Endometrial microvascular endothelial cells (primary cell): Measurements from ENCODE around the gene SULT1A2. TPM values are rescaled to one million over a fixed set of nuclear protein-coding genes. Genes with fewer than 3 reads are reported as not detected.

Experiments
- total RNA-seq: library from RNA; depleted of rRNA; stranded (reverse); fragments of >200 nt; gene quantifications from one replicate; pipeline ENCODE4 v1.2.3, GENCODE V29; 2015; ENCODE audit errors: inconsistent ontology term

Gene SULT1A2
- total RNA-seq, 1 donor from 2014 or later: not detected

Other genes starting within 250 kb of the SULT1A2 start
- not detected for gene NPIPB6, start 233.5 kb downstream of the SULT1A2 start, total RNA-seq
- gene EIF3CL, start 193.2 kb downstream of the SULT1A2 start, total RNA-seq: 134 TPM
- gene NPIPB7, start 124.7 kb downstream of the SULT1A2 start, total RNA-seq: not detected
- 28.6 TPM for gene CLN3, start 105.0 kb downstream of the SULT1A2 start, total RNA-seq
- not detected for gene APOBR, start 102.4 kb downstream of the SULT1A2 start, total RNA-seq
- gene IL27, start 90.2 kb downstream of the SULT1A2 start, total RNA-seq: not detected
- gene NUPR1, start 58.1 kb downstream of the SULT1A2 start, total RNA-seq: 0.56 TPM
- gene SGF29, start 43.1 kb downstream of the SULT1A2 start, total RNA-seq: 6.8 TPM
- 5.9 TPM for gene SULT1A1, start 13.0 kb upstream of the SULT1A2 start, total RNA-seq
- gene NPIPB8, start 41.0 kb upstream of the SULT1A2 start, total RNA-seq: not detected
- gene EIF3C, start 114.4 kb upstream of the SULT1A2 start, total RNA-seq: 191 TPM
- 1.7 TPM for gene NPIPB9, start 154.7 kb upstream of the SULT1A2 start, total RNA-seq
- 71.9 TPM for gene ATXN2L, start 225.9 kb upstream of the SULT1A2 start, total RNA-seq
- 233 TPM for gene TUFM, start 249.3 kb upstream of the SULT1A2 start, total RNA-seq